ENCODE measurements around the gene PIK3C2G.

GRCh38 chr12:18502422-18502968 is 241.2 kb downstream of the PIK3C2G start:
- TF ChIP-seq CTCF (IDR thresholded peaks at IDR 0.05): no peak
- no peak for TF ChIP-seq POLR2A (IDR thresholded peaks at IDR 0.05)

All from lower leg skin (tissue), 3 donors.